GM08714 (cell line): Measurements from ENCODE around the gene FGF14.

ENCODE experiments used
- H3K4me3 ChIP-seq: fragments of 200-500 bp; sonication (Bioruptor generic); 2 replicates; pipeline ENCODE4 v1.5.1; 2014; ENCODE audit warnings: mild to moderate bottlenecking, low read length, inconsistent platforms
- ZNF274 ChIP-seq: IDR thresholded peaks from 2 replicates; pipeline ENCODE4 v1.6.1; 2012; ENCODE audit warnings: mild to moderate bottlenecking, low read depth, low read length

The FGF14 gene

DNA sequence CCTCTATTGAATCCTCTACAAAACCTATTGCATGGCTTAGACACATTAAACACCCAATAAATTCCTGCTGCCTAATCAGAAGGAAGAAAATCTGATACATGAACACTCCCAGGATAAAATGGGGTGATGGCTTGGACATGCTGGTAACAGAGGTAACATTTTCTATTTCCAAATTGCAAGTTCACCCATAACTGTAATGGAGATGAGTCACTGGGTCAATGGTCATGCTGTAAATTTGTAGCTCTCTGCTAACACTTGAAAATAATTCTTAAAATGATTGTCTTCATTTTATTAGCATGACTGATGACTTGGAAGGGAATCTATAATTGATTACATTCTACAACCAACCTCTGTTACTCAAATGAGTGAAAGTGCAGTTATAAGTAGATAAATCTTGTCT lies 434.1 kb downstream of the FGF14 start:
- TF ChIP-seq ZNF274 = no peak
- H3K4me3 ChIP-seq = no peak overlapping the region

DNA sequence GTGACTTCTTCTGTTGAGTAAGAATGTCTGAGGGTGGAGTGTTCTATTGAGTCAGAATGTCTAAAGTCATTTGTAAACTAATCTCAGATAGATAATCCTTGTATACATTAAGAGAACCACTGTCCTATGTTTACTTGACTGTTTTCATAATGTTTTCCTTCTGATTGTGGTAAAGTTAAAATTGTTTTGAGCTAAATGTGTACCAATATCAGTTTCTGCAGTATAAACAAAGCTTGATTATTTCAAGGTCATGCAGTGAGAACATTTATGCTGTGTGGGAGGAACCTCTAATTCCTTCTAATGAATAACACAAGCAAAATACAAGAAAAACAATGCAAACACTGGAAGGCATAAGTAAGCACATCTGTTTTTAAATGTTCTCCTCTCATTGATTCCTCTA lies 434.6 kb downstream of the FGF14 start:
- TF ChIP-seq ZNF274 = no peak

DNA sequence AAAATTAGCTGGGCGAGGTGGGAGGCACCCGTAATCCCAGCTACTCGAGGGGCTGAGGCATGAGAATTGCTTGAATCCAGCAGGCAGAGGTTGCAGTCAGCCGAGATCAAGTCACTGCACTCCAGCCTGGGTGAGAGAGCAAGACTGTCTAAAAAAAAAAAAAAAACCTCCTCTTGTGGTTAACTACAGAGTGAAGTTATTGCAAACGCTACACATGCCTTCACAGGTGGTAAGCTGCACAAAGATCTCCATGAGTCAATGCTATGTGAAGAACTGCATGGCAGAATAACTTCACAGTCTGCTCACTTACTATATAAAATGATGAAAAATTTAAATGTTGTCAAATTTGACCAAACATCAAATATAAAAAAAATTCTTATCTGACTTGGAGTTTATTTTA lies 436.8 kb downstream of the FGF14 start:
- H3K4me3 ChIP-seq = no peak overlapping the region
- no peak for TF ChIP-seq ZNF274

More for the DNA sequence above, 434.6 kb downstream of the FGF14 start:
- no peak overlapping the region for H3K4me3 ChIP-seq

DNA sequence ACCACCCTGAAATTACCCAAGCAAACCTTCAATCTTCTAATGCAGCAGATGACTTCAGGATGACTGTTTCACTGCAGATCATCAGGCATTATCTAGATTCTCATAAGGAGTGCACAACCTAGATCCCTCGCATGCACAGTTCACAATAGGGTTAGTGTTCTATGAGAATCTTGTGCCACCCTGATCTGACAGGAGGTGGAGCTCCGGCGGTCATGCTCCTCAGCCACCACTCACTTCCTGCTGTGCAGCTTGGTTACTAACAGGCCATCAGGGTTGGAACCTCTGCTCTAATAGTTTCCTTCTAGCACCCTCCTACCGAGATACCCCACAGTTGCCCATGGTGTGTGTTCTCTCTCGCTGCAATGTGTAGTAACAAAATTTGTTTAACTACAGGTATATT lies 442.8 kb downstream of the FGF14 start:
- H3K4me3 ChIP-seq = no peak overlapping the region
- TF ChIP-seq ZNF274 = no peak

DNA sequence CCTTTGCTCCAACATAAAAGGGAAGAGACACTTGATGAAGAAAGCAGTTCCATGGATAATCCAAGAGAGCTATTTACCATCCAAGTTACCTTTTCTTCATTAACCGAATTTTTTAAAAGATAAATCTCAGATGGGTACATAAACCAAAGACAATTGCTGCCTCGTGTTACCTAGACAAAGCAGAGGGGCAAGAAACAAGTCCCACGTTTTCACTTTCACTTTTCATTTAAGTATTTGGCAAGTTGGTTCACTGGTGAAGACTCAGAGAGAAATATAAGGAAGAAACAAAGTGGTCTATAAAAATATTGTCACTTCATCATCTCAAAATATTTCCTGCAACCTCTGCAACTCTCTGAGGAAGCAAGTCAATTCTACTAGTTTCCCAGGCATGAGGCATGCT lies 446.1 kb downstream of the FGF14 start:
- no peak overlapping the region for H3K4me3 ChIP-seq
- TF ChIP-seq ZNF274 = no peak

DNA sequence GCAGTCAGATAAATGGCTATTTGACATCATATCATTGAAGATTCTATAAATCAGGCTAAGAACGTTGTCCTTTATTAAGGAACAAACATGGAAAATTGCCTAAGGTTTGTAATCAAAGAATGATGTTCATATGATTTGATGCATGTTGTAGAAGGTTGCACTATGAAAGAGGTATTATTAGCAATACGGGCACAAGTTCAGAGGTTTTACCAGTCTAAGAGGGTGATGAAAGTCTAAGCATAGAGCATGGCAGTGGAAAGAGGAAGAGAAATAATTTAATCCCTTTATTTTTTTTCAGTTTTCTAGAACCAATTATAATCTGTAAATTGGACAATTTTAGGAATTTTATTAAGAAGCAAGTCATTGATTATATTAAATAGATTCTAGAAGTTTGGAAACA lies 450.7 kb downstream of the FGF14 start:
- no peak for TF ChIP-seq ZNF274

DNA sequence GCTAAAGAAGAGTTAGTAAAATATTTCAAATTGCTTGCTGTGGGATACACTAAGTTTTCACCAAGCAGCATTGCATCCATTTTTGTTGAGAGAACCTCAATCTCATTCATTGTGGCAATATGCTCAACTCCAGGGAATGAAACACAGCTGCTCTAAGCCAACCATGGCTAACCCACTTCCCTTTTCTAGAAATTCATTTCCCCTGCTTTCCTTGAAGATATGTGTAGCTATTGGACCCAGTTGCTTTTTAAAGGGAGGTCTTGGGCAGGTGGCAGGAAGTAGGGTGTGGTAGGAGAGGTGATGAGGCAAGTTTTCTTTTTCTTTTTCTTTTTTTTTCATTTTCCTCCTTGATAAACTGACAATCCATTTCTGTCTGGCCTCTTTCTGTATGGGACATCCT lies 452.2 kb downstream of the FGF14 start:
- TF ChIP-seq ZNF274 = no peak
- H3K4me3 ChIP-seq = no peak overlapping the region

More for the DNA sequence above, 450.7 kb downstream of the FGF14 start:
- no peak overlapping the region for H3K4me3 ChIP-seq

DNA sequence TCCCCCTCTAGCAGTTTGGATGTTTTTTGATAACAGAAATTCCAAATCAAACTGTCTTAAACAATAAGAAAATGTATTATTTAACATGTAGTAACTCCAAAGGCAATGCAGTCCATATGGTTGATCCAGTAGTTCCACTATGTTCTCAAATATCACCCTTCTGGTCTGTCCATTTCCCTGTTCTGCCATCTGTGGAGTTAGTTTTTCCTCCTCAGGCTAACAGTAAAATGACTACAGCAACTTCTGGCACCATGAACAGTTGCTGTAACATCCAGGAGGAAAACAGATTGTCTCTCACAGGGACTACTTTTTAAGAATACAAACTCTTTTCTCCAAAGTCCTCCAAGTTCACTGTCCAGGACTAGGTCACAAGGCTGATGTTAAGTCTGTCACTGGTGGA lies 455.4 kb downstream of the FGF14 start:
- TF ChIP-seq ZNF274 = no peak
- no peak overlapping the region for H3K4me3 ChIP-seq

DNA sequence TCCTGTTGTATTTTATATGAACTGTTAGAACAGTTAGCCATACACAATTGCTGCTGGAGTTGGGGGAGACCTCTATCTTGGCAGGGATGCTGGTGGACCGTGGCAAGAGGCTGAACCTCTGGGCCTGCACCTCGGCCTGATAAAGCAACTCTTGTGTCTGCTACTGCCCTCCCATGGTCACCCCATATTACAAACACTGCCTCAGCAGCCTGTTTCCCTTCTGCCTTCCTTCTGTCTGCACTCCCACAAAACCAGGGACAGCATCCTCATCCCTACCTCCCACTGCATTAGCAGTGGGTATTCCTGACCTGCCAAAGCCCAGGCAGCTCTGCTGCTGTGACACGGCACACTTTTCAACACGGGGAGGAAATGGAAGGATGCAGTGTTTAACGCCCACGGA lies 456.4 kb downstream of the FGF14 start:
- no peak for TF ChIP-seq ZNF274
- H3K4me3 ChIP-seq = no peak overlapping the region

DNA sequence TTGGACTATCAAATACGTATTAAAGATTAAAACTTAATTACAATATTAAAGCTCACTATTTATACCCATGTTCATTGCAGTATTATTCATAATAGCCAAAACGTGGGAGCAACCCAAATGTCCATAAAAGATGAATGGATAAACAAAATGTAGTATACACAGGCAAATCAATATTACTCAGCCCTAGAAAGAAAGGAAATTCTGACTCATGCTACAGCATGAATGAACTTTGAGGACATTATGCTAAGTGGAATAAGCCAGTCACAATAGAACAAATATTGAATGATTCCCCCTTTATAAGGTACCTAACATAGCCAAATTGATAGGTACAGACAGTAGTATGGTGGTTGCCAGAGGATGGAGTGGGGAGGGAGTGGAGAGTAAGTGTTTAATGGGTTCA lies 457.3 kb downstream of the FGF14 start:
- H3K4me3 ChIP-seq = no peak overlapping the region
- TF ChIP-seq ZNF274 = no peak

DNA sequence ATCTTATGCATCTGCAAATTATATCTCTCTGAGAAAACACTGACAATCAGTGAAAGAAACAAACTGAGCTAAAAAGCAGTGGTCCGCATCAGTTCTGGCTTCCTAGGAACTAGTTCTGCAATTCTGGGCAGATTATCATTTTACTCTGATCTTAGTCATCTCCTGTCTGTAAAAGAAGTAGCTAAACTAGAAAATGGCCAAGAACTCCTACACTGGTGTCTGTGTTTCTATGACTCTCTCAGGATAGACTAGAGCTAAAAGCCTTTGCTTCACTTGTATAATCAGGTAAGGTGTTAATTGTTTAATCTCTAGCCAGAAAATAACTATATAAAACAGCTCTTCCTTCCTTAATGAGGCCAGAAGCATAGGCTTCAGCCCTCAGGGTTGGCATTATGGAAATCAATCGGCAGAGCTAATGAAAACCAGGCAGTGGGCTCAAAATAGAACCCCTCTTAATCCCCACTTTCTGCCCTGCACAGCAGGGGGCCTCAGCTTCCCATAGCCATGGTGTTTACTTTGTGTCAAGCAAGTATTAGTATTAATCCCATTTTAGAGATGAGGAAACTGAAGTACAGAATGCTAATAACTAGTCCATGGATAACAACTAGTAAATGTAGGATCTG lies 459.2 kb downstream of the FGF14 start:
- TF ChIP-seq ZNF274 = no peak
- H3K4me3 ChIP-seq = no peak overlapping the region

DNA sequence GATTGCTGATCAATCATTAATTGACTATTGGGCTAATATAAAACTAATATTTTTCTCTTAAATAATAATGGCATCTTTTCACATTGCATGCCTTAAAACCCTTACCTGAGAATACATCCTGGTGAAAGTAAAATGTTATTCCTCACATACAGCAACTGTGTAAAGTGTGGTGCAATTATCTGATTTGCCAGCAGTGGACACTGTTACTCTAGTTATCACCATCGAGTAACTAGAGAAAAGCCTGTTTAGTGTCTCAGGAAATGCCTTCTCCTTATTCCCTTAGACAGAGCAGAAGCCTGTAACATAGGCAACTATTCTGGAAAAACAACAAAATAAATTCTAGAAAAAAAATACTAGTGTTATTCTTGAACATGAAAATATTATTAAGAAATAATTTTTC lies 459.8 kb downstream of the FGF14 start:
- TF ChIP-seq ZNF274 = no peak
- H3K4me3 ChIP-seq = no peak overlapping the region

DNA sequence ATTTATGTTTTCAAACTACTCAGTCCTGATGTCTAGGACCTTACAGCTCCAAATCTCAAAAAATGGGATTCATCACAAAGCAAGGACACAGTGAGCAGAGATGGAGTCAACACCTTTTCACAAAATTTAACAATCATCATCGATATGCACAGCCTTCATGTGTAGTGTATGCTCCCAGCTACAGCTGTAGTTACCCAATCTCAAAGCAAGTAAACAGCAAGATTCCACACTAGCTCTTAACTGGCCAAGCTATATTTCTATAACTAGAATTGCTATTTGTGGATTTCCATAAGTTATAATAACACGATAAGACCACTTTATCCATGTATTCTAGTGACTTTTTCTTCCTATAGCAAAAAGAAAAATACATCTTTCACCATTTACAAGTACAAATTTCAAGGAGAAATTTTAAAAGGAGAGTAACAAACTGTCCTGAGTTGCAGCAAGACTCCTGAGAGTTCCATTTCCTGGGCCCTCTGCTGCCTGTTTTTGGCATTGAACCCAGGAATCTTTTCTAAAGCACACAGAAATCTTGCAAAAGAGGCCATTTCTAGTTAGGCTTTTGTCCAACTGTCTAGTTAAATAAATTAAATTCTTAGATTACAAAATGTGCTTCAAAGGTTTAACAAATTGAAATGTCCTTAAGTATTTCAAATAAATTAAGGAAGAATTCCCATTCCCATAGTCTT lies 460.6 kb downstream of the FGF14 start:
- H3K4me3 ChIP-seq = no peak overlapping the region
- TF ChIP-seq ZNF274 = no peak

DNA sequence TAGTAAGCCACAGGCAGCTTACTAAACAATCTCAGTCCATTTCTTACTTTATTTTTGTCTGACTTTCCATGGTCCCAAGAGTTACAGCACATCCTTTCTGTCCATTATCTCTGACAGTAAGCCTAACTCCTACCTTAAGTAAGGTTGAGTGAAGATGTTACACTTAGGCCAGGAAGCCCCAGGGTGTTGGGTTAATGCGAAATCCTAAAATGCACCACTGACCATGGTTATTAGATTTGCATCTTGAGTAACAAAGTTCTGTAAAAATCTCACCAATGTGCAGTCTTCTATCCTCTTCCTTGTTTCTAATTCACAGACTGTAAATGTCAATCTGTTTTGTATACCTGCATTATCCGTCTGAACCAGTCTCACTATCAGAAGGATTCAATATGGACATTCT lies 462.5 kb downstream of the FGF14 start:
- no peak overlapping the region for H3K4me3 ChIP-seq
- TF ChIP-seq ZNF274 = no peak

DNA sequence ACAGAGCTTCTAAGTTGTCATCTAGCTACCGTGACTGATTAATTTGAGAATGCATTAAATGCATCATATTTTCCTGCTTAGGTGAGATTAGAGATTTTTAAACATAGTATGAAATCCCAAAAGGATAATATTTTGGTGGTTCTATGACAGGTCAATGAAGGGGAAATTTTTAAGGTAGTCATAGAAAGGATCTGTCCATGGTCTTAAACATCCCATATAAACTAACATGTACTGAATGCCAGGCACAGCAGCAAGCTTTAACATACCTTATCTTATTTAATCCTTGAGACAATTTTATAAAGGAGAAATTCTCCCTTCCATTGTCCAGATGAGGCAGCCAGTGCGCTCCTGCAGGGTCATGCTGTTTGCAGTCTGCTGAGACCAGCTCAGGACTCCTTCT lies 466.0 kb downstream of the FGF14 start:
- H3K4me3 ChIP-seq = no peak overlapping the region
- TF ChIP-seq ZNF274 = no peak

DNA sequence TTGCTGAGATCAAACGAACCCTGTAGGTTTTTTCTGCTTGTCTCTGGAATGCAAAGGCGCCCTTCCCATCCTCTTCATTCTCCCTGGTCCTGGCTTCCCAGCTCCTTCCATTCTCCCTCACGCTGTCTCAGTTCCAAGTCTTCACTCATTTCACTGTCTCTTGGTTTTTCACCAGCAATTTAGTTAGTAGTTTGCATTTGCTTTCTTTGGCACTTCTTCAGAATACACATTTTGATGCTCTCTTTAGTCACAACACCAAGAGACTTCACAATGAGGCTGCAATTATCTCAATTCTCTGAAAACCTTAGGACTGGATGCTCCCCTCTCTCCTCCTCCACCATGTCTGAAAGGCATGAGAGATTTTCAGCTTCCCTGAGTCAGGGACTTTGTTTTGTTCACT lies 470.7 kb downstream of the FGF14 start:
- H3K4me3 ChIP-seq = no peak overlapping the region
- no peak for TF ChIP-seq ZNF274
